GM19099 (cell line): ENCODE results near the gene TERT.

Experiments used
- POLR2A ChIP-seq: IDR thresholded peaks from 3 replicates; pipeline ENCODE4 v1.6.1; 2011; ENCODE audit warnings: low read depth; ENCODE audit not compliant: insufficient read length; ENCODE audit errors: extremely low read depth

The TERT gene

GRCh38 chr5:1273745-1274144 is 21.1 kb downstream of the TERT start:
- TF ChIP-seq POLR2A: no peak

- no peak for TF ChIP-seq POLR2A
These were observed 22.7 kb downstream of the TERT start for GRCh38 chr5:1272201-1272600.

- no peak for TF ChIP-seq POLR2A
These were observed 23.6 kb downstream of the TERT start for GRCh38 chr5:1270933-1271914.

GRCh38 chr5:1270426-1270825 is 24.4 kb downstream of the TERT start:
- no peak for TF ChIP-seq POLR2A

- TF ChIP-seq POLR2A: no peak
These were observed 26.2 kb downstream of the TERT start for GRCh38 chr5:1268666-1269065.

- no peak for TF ChIP-seq POLR2A
These were observed 26.8 kb downstream of the TERT start for GRCh38 chr5:1268056-1268455.

GRCh38 chr5:1266791-1267190 is 28.1 kb downstream of the TERT start:
- no peak for TF ChIP-seq POLR2A

GRCh38 chr5:1265461-1266455 is 29.1 kb downstream of the TERT start:
- TF ChIP-seq POLR2A: no peak

- no peak for TF ChIP-seq POLR2A
These were observed 29.8 kb downstream of the TERT start for GRCh38 chr5:1265026-1265425.

- no peak for TF ChIP-seq POLR2A
These were observed 30.7 kb downstream of the TERT start for GRCh38 chr5:1264211-1264610.

GRCh38 chr5:1262381-1262780 is 32.5 kb downstream of the TERT start:
- no peak for TF ChIP-seq POLR2A

- TF ChIP-seq POLR2A: no peak
These were observed 33.2 kb downstream of the TERT start for GRCh38 chr5:1261643-1262042.

- TF ChIP-seq POLR2A: no peak
These were observed 34.9 kb downstream of the TERT start for GRCh38 chr5:1259806-1260480.

GRCh38 chr5:1257841-1258240 is 37.0 kb downstream of the TERT start:
- no peak for TF ChIP-seq POLR2A

GRCh38 chr5:1257363-1257762 is 37.5 kb downstream of the TERT start:
- no peak for TF ChIP-seq POLR2A
